Thyroid gland (tissue), 4 donors: Measurements from ENCODE around the gene TRABD2B. TPM values are rescaled to one million over a fixed set of nuclear protein-coding genes. Genes with fewer than 3 reads are reported as not detected.

Source experiments
- DNase-seq, 2 donors: peaks; one replicate each; pipeline ENCODE4 v3.0.0-alpha.2; 2019
- H3K27ac ChIP-seq, 3 donors: fragments of 200-600 bp; sonication (generic); 1 replicate in 2 of 3; 2 replicates in 1 of 3; pipeline ENCODE4 v1.5.1; 2016 to 2019; ENCODE audit warnings: mild to moderate bottlenecking in 1 of 3, moderate library complexity in 1 of 3
- H3K27me3 ChIP-seq: fragments of 200-600 bp; sonication (generic); one replicate; pipeline ENCODE4 v1.5.1; 2019
- H3K36me3 ChIP-seq, 2 donors: fragments of 200-600 bp; sonication (generic); one replicate each; pipeline ENCODE4 v1.5.1; 2016 to 2019
- H3K4me1 ChIP-seq, 2 donors: fragments of 200-600 bp; sonication (generic); one replicate each; pipeline ENCODE4 v1.5.1; 2017 to 2019
- H3K4me3 ChIP-seq, 3 donors: fragments of 200-600 bp; sonication (generic); replicated peaks in 1 of 3; 1 replicate in 2 of 3; 2 replicates in 1 of 3; pipeline ENCODE4 v1.5.1; 2016; ENCODE audit warnings: mild to moderate bottlenecking in 1 of 3
- H3K9me3 ChIP-seq: fragments of 200-600 bp; sonication (generic); one replicate; pipeline ENCODE4 v1.5.1; 2017
- POLR2A ChIP-seq, 2 donors: fragments of 450-650 bp; IDR thresholded peaks; one replicate each; pipeline ENCODE4 v1.6.1; 2017; ENCODE audit warnings: antibody characterized with exemption in 2 of 2, mild to moderate bottlenecking in 2 of 2, moderate library complexity in 1 of 2
- WGBS, 2 donors: methylation state at CpG; one replicate each; pipeline ENCODE4 v1.1.5; 2017; 5-methylcytosine and 5-hydroxymethylcytosine counted together
- intact Hi-C: fragments of 100-400 bp; cut with DNase I; formaldehyde crosslinking; loops from one replicate; pipeline ENCODE4 v1.15.1; 2023
- total RNA-seq, 4 donors: library from RNA; depleted of rRNA; stranded (reverse); fragments of >200 nt; gene quantifications; one replicate each; pipeline ENCODE4 v1.2.3, GENCODE V29; 2016
- TF ChIP-seq, protein P1 (sequence below), 6 experiments: fragments of 200-600 bp in 3 of 6; fragments of 450-650 bp in 3 of 6; sonication (generic) in 3 of 6; IDR thresholded peaks; one replicate each; pipeline ENCODE4 v1.5.1; 2016 to 2019; ENCODE audit warnings: antibody characterized with exemption in 6 of 6, mild to moderate bottlenecking in 2 of 6, inconsistent platforms in 1 of 6, moderate library complexity in 1 of 6

The TRABD2B gene
- total RNA-seq, 4 donors from 2014 or later = 0.34 to 1.1 (median 0.63) TPM

DNA sequence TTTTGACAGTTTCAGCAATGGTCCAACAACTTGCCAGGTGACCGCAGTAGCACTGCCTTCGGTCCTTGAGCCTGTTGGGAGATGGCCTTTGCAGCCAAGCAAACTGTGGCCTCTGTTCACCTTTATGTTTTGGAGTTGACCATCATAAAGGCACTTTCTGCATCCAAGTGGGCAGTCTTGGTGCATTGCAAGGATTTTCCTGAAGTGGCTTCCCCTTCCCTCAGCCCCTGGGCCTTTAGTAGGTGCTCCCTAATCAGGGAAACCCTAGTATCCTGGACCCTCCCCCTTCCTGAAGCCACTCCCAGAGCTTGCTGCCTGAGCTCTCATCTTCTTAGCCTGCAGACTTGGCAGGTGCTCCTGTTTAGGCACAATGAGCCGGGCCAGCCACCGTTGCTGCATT is 140.2 kb downstream of the TRABD2B start:
- intact Hi-C loops = no loop called here
- H3K4me3 ChIP-seq = no peak overlapping the region
- no peaks in the 10 kb centered on the region for H3K36me3 ChIP-seq
- H3K4me1 ChIP-seq = no peaks in the 10 kb centered on the region
- no peaks in the 10 kb centered on the region for H3K27me3 ChIP-seq
- no peak overlapping the region for H3K27ac ChIP-seq
- WGBS, 2 donors = 94 to 98% methylated on average over 4 of the region's 4 CpGs
- no peak for DNase-seq
- TF ChIP-seq POLR2A (IDR thresholded peaks at IDR 0.05) = no peak
- TF ChIP-seq, protein P1, sequence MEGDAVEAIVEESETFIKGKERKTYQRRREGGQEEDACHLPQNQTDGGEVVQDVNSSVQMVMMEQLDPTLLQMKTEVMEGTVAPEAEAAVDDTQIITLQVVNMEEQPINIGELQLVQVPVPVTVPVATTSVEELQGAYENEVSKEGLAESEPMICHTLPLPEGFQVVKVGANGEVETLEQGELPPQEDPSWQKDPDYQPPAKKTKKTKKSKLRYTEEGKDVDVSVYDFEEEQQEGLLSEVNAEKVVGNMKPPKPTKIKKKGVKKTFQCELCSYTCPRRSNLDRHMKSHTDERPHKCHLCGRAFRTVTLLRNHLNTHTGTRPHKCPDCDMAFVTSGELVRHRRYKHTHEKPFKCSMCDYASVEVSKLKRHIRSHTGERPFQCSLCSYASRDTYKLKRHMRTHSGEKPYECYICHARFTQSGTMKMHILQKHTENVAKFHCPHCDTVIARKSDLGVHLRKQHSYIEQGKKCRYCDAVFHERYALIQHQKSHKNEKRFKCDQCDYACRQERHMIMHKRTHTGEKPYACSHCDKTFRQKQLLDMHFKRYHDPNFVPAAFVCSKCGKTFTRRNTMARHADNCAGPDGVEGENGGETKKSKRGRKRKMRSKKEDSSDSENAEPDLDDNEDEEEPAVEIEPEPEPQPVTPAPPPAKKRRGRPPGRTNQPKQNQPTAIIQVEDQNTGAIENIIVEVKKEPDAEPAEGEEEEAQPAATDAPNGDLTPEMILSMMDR (IDR thresholded peaks at IDR 0.05) = no peak
- no peaks in the 10 kb centered on the region for H3K9me3 ChIP-seq

DNA sequence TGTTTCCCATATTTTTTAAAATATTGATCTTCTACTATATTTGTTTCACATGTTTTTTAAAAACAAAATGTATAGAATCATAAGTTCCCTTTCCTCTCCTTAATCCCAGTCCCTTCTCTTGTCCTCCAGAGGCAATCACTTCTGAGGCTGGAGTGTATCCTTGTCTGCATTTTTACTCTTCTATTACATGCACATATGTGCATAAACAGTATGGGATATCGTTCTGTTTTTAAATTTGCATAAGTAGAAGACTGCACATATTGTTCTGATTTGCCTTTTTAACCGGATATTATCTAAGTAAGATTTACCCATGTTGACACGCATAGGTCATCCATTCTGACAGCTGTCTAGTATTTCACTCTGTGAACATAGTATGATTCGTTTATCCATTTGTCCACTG is 142.0 kb downstream of the TRABD2B start:
- Histone ChIP-seq H3K27me3 (no peaks in the 10 kb centered on the region), H3K27ac (no peak overlapping the region), H3K4me1 (no peaks in the 10 kb centered on the region), H3K9me3 (no peaks in the 10 kb centered on the region), H3K4me3 (no peak overlapping the region), H3K36me3 (no peaks in the 10 kb centered on the region)
- no peak for DNase-seq
- intact Hi-C loops = no loop called here
- WGBS, 2 donors = 86 to 87% methylated on average over 4 of the region's 4 CpGs
- no peak for TF ChIP-seq POLR2A (IDR thresholded peaks at IDR 0.05)
- TF ChIP-seq, protein P1 (IDR thresholded peaks at IDR 0.05) = no peak

DNA sequence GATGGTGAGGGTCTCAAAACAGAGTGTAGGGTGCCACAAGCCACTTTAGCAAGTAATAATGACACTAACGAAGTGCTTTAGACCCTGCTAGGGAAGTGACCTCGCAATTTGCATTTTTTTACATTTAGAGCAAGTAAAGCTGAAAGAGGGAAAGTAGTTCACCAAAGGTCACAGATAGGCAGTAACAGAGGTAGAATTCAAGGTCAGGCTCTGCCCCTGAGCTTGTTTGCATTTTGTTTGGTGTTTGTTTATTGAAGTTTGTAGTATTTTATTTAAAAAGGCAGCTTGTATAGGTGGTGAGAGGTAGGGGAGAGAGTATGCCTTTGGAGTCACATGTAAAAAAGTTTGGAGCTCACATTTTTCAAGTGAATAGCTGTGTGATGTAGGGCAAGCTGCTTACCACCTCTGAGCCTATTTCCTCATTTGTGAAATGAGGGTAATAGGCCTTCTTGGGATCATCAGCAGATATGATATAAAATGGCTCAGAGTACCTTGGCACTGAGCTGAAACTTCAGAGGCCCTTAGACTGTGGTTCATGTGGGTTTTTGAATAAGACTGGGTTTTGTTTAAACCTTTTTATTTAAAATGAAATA is 142.5 kb downstream of the TRABD2B start:
- WGBS, 2 donors = 80 to 90% methylated on average over 2 of the region's 2 CpGs
- TF ChIP-seq POLR2A (IDR thresholded peaks at IDR 0.05) = no peak
- TF ChIP-seq, protein P1 (IDR thresholded peaks at IDR 0.05) = no peak

DNA sequence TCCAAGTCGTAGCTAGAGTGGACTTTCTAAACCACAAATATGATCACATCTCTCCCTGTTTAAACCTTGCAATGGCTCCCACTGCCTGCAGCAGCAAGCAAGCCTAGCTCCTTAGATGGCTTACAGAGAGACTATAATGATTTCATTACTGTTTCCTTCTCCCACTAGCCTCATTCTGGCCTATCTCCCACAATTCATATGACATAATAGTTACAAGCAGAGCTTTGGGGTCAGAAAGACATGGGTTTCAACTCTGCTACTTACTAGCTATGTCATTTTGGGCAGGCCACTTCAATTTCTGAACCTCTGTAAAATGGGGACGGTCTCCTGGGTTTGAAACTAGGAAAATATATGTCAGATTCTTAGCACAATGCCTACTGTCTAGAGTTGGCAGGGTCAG is 143.3 kb downstream of the TRABD2B start:
- DNase-seq = no peak
- H3K4me1 ChIP-seq = no peaks in the 10 kb centered on the region
- no peak for TF ChIP-seq POLR2A (IDR thresholded peaks at IDR 0.05)
- TF ChIP-seq, protein P1 (IDR thresholded peaks at IDR 0.05) = no peak
- 85 to 89% methylated on average over 2 of the region's 2 CpGs for WGBS, 2 donors
- no peaks in the 10 kb centered on the region for H3K36me3 ChIP-seq
- no peaks in the 10 kb centered on the region for H3K27me3 ChIP-seq
- H3K9me3 ChIP-seq = no peaks in the 10 kb centered on the region
- intact Hi-C loops = no loop called here
- H3K4me3 ChIP-seq = no peak overlapping the region
- H3K27ac ChIP-seq = no peak overlapping the region

More for the DNA sequence above, 142.5 kb downstream of the TRABD2B start:
- Histone ChIP-seq H3K9me3 (no peaks in the 10 kb centered on the region), H3K27ac (no peak overlapping the region), H3K4me1 (no peaks in the 10 kb centered on the region), H3K4me3 (no peak overlapping the region), H3K36me3 (no peaks in the 10 kb centered on the region), H3K27me3 (no peaks in the 10 kb centered on the region)
- intact Hi-C loops = no loop called here
- no peak for DNase-seq

DNA sequence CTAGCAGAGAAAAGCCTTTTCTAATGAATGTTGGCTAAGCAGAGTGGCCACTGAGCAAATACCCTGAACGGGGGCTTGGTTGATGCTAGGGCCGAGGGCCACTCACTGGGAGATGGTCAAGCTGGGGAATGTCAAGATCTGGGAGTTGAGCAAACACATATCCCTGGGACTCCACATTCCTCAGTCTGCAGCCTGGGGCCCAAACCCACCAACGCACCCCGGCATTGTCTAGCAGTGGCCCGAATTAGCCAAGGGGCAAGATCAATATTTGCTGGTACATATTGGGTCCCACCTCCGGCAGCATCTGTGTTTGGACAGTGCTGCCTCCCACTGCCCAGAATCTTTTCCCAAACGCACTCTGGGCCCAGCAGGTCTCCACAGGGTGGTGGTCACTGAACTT is 144.1 kb downstream of the TRABD2B start:
- no peak for TF ChIP-seq POLR2A (IDR thresholded peaks at IDR 0.05)
- TF ChIP-seq, protein P1 (IDR thresholded peaks at IDR 0.05) = no peak
- Histone ChIP-seq H3K27ac (no peak overlapping the region), H3K36me3 (no peaks in the 10 kb centered on the region), H3K27me3 (no peaks in the 10 kb centered on the region), H3K4me1 (no peaks in the 10 kb centered on the region), H3K4me3 (no peak overlapping the region), H3K9me3 (no peaks in the 10 kb centered on the region)
- intact Hi-C loops = no loop called here
- WGBS, 2 donors = 66 to 70% methylated on average over 7 of the region's 7 CpGs
- no peak for DNase-seq
